ENCODE data around the gene UBR1.
"Not testable (repeated sequence)": the region's sequence is repeated elsewhere in the genome, so short reads cannot be mapped to it uniquely, and the experiment has no call there.

Gene UBR1

DNA sequence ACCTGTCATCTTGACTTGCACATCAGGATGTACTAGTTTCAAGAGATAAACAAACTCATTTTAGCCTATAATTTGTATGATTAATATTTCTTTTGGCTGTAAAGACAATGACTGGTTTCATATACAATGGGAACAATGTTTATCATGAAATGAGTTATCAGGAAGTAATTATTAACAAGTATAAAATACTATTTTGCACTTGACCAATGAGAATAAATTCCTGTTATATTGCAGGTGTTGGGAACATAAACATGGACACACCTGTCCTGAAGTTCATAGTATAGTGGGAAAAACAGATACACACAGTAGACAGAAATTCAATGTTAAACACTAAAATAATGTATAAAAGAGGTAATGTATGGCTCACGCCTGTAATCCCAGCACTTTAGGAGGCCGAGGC, 56.9 kb downstream of the UBR1 start:
- no peak for FAIRE-seq

DNA sequence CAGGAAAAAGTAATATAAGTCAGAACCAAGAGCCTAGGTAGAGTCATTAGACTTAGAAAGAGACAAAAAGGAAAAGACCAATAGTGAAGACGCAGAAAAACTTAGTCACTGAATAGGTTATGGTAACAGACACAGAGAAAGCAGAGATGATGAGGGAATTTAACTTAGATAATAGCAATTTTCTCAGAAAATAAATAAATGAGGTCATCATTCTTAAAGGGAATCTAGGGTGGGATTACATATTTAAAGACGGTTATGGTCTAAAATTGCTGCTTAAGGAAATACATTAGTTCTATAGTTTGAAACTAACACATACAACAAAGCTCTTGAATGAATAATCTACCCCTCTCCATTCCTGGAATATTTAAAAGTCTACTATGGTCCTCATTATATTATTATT, 59.4 kb downstream of the UBR1 start:
- no peak for FAIRE-seq

DNA sequence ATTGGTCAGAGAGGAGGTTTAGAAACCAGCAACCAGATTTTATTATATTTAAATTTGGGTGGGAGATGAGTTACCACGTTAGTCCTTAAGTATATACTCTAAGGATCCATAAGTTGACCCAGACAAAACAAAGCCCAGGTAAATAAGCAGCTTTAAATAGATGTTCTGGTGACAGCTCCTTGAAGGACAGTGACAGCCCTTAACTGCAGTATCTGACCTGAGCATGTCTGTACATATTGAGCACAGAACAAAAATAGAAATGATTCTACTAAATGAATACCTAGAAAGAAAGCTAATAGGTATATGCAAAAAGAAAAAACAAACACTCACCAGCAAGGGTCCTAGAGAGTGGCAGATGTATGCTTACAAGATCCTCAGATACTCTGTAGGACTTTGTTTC, 63.0 kb downstream of the UBR1 start:
- FAIRE-seq, result no peak

DNA sequence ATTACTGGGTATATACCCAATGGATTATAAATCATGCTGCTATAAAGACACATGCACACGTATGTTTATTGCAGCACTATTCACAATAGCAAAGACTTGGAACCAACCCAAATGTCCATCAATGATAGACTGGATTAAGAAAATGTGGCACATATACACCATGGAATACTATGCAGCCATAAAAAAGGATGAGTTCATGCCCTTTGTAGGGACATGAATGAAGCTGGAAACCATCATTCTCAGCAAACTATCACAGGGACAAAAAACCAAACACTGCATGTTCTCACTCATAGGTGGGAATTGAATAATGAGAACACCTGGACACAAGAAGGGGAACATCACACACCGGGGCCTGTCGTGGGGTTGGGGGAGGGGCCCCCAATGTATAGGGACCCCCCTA, 64.8 kb downstream of the UBR1 start:
- FAIRE-seq, result not testable (repeated sequence)

DNA sequence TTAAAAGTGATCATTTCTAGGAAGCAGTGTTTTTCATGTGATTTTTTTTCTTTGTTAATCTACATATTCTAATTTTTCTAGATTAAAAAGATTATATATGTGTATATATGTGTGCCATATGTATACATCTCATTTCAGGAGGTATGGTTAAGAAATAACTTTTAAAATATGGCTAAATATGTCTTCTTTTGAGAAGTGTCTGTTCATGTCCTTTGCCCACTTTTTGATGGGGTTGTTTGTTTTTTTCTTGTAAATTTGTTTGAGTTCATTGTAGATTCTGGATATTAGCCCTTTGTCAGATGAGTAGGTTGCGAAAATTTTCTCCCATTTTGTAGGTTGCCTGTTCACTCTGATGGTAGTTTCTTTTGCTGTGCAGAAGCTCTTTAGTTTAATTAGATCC, 70.6 kb downstream of the UBR1 start:
- not testable (repeated sequence) for FAIRE-seq

DNA sequence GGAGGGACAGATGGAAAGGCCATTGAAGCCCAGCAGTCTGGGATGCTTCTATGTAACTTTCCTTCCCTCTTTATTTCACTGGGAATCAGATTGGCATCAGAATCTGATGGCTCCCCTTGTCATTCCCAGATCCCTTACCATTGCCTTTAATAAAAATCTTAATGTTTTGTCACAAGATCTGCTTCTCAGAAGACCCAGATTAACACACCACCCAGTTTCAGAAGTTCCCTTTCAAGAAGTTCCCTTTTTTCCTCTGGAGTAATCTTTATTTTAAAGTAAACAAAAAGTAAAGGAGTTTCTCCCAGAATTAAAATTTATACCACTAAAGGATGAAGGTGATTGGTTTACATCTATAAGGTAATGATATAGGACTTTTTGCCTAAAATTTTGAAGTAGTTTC, 76.4 kb downstream of the UBR1 start:
- FAIRE-seq, result no peak

DNA sequence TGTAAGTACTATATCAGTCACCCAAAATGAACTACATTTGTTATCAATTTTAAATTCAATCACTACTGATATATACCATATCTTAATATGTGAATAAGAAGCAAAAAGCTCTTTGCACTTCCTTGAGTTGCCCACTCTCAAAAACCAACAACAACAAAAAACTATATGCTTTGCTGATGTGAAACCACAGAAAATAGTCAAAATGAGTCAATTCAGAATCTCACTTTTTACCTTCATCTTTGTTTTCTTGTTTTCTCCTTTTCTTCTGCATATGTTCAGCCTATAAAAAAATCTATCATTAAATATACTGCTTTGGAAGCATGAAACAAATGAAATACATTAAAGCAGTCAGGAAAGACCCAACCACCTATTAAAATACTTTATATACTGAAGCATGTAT, 80.7 kb downstream of the UBR1 start:
- FAIRE-seq, result no peak

DNA sequence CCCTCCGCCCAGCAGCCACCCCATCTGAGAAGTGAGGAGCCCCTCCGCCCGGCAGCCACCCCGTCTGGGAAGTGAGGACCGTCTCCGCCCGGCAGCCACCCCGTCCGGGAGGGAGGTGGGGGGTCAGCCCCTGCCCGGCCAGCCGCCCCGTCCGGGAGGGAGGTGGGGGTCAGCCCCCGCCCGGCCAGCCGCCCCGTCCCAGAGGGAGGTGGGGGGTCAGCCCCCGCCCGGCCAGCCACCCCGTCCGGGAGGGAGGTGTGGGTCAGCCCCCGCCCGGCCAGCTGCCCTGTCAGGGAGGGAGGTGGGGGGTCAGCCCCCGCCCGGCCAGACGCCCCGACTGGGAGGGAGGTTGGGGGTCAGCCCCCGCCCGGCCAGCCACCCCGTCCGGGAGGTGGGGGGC, 91.2 kb downstream of the UBR1 start:
- FAIRE-seq, result not testable (repeated sequence)

DNA sequence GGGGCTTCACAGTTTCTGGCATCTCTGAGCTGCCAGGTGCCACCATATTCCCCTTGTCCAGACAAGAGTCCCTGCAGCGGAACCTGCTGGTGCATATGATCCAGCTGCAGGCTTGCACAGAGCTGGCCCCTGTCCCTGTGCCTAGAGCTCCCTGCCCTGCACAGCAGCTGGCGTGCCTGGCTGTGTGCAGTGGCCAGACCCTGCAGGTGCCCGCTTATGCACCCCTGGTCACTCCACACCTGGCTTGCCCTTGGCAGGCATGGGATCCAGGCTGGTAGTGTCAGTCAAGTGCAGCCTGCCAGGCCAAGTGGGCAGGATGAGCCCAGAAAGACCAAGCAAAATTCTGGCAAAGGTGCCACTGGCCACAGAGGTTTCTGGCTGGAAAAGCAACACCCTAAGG, 96.6 kb downstream of the UBR1 start:
- FAIRE-seq, result no peak

DNA sequence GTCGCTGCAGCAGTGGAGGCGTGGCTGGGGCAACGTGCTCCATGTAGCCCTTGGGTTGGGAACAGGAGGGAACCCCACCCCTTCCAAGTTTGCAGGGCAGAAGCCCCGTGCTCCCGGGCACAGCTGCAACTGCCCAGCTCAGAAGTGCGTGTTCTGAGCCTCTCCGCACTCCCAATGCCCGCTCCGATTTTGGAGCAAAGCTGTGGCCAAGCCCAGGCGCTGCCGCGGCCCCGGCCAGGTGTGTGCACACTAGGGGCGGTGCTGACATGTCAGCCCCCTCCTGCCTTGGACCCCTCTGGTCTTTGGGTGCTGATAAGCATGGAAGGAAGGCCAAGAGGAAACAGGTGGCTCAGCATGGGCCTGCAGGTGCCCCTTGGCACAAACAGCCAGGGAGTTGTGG, 97.7 kb downstream of the UBR1 start:
- no peak for FAIRE-seq

DNA sequence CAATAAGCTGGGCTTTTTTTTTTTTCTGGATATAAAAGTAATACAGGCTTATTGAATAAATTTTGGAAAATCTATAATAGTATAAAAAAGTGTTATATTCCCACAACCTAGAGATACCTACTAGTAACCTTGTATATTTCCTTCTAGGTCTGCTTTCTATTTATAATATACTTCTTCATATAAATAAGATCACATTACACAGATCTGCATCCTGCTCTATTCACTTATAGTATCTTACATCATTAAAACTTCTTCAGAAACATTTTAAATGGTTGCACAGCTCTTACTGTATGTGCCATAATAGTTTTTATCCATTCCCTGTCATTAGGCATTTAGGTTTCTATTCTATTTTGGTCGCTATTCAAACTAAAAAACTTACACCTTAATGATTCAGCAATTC, 98.3 kb downstream of the UBR1 start:
- FAIRE-seq, result no peak

DNA sequence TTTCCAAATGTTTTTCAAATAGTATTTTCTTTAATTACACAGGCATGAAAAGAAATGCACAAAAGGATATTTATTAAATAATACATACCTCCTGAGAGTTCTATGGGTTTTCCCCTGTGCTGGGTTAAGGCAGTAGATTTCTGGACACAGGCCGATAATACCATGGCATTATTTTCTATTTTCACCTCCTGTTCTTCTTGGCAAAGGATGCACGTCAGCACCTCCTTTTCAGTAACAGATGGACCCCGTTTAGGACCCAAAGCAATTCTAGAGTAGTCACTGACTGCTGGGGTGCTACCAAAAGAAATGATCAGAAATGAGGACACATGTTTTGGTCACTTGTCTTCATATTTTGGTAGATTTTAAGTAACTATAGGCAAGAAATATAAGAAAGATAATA, 98.8 kb downstream of the UBR1 start:
- FAIRE-seq, result no peak

DNA sequence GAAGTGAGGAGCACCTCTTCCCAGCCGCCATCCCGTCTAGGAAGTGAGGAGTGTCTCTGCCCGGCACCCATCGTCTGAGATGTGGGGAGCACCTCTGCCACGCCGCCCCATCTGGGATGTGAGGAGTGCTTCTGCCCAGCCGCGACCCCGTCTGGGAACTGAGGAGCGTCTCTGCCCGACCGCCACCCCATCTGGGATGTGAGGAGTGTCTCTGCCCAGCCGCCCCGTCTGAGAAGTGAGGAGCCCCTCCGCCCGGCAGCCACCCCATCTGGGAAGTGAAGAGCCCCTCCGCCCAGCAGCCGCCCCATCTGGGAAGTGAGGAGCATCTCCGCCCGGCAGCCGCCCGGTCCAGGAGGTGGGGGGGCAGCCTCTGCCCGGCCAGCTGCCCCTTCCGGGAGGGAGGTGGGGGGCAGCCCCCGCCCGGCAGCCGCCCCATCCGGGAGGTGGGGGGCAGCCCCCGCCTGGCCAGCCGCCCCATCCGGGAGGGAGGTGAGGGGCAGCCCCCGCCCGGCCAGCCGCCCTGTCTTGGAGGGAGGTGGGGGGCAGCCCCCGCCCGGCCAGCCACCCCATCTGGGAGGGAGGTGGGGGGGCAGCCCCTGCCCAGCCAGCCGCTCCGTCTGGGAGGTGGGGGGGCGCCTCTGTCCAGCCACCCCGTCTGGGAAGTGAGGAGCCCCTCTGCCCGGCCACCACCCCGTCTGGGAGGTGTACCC, 100.8 kb downstream of the UBR1 start:
- FAIRE-seq, result not testable (repeated sequence)

DNA sequence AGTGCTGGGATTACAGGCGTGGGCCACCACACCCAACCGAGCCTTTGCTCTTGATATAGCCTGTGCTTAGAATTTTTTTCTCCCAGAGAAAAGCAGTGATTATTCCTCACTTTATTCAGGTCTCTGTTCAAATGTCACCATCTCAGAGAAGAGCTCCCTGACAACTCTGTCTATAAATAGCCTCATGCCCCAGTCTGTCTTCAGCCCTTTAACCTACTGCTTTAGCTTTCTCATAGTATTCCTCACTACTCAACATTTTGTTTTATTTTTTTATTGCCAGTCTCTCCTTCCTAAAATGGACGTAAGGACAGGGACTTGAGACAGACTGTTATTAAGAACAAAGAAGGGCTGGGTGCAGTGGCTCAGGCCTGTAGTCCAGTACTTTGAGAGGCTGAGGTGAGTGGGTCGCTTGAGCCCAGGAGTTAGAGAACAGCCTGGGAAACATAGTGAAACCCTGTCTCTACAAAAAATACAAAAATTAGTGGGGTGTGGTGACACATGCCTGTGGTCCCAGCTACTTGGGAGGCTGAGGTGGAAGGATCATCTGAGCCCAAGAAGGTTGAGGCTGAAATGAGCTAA, 106.5 kb downstream of the UBR1 start:
- FAIRE-seq, result no peak

DNA sequence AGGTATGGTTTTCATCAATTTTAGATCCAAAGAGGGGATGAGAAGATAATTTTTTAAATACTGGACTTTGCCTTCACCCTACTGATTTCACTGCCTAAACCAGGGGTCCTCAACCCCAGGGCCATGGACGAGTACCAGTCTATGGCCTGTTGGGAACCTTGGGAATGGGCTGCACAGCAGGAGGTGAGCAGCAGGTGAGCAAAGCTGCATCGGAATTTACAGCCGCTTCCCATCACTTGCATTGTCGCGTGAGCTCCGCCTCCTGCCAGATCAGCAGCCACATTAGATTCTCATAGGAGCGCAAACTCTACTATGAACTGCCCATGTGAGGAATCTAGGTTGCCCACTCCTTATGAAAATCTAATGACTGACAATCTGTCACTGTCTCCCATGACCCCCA, 109.0 kb downstream of the UBR1 start:
- no peak for FAIRE-seq

DNA sequence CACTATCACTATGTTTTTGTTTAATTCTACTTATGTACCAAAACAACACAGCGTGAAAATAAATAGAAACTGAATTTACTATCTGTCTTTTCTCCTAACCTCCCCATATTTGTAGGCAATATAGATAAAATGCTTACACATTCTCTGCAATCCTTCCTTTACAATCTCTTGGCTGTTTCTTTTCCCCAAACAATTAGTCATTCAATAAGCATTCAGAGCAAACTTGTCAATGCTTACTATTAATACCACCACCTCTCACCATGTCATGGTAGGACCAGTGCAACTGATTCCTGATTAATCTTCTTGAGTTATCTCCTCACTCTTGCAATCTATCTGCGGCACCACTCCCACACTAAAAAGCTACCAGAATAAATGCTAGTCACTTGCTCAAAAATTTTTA, 111.3 kb downstream of the UBR1 start:
- no peak for FAIRE-seq

DNA sequence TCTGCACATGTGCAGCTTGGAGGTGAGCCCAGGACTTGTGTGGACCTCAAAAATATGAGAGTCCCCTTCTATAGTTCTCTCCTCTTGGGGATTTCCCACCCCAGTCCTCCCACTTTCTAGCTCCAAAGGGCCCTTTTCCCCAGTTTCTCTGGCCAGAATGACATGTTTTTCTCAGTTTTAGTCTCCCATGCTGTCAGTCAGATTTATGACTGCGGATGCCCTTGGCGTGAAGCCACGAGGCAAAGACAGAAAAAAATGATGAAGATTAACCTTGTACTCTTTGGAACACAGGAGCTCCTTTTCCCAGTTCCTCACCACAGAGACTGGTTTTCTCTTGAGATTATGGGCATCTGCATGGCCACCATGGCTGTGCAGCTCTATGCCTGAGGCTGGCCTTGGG, 113.2 kb downstream of the UBR1 start:
- no peak for FAIRE-seq

DNA sequence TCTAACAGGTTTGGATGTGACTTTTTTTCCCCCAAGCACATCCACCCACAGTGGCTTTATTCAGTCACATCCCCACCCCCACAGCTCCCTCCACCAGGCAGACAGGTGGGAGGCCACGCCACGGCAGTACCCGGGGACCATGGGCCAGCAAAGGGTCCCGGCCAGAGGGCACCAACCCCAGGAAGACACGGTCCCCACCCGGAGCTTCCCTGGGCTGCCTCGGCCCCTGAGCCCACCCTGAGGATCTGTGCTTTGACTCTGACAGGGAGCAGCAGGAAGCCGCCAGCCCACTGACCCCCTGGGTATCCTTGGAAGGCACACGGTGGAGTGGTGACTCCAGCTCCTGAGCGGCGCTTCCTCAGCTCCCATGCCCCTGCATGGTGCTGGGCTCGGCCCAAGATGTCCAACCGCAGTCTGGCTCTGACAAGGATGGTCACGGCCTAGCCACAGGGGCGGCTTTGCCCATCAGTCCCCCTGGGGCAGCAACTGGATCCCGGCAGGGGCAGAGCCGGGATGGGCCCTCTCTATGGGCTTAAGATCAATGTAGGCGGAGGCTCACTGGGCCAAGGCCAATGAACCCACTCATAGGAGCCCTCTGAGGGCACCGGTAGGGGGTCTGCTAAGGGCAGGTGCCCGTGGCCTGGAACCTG, 119.0 kb downstream of the UBR1 start:
- no peak for FAIRE-seq

DNA sequence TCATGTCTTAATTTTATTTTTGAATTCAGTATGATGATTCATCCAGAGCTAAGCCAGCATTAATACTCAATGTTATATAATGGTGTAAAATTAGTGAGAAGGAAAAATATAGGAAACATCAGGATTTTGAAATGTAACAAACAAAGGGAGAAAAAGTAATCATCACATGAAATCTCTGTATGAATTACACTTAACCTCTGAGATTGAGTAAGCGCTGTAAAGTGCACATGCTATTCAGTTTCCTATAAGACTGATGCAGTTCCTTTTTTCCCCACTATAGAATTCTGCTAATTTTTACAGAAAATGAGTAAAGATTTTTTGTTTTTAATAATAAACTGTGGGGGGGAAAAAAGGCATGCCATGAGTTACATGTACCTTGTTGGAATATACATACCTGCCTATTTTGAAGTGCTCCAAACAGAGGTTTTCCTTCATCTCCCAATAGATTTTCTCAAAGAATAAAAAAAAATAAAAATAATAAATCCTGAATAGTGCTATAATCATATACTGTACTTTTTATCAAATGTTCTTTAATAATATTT, 121.3 kb downstream of the UBR1 start:
- FAIRE-seq, result no peak

DNA sequence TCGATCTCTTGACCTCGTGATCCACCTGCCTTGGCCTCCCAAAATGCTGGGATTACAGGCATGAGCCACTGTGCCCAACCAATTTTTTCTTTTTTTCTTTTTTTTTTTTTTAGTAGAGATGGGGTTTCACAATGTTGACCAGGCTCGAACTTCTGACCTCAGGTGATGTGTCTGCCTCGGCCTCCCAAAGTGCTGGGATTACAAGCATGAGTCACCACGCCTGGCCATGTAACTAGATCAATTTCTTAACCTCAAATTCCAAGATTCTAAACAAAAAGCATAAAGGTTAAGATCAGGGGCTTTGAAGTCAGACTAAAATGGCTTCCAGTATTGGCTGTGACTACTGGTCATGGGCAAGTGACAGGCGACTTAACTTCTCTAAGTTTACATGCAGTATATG, 126.7 kb downstream of the UBR1 start:
- not testable (repeated sequence) for FAIRE-seq

DNA sequence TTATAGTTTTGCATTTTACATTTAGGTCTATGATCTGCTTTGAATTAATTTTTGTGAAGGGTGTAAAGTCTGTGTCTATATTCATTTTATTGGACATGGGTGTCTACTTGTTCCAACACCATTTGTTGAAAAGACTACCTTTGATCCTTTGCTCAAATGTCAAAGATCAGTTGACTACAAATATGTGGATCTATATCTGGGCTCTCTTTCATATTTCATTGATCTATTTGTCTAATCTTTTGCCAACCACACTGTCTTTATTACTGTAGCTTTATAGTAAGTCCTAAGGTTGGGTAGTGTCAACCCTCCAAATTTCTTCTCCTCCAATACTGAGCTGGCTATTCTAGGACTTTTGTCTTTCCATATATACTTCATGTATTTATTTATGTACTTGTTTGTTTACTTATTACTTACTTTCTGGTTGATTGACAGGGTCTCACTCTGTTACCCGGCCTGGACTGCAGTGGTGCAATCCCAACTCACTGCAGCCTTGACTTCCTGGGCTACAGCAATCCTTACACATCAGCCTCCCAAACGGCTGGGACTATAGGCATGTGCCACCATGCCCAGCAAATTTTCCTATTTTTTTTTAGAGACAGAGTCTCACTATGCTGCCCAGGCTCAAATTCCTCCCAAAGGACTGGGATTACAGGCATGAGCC, 131.5 kb downstream of the UBR1 start:
- FAIRE-seq, result no peak

DNA sequence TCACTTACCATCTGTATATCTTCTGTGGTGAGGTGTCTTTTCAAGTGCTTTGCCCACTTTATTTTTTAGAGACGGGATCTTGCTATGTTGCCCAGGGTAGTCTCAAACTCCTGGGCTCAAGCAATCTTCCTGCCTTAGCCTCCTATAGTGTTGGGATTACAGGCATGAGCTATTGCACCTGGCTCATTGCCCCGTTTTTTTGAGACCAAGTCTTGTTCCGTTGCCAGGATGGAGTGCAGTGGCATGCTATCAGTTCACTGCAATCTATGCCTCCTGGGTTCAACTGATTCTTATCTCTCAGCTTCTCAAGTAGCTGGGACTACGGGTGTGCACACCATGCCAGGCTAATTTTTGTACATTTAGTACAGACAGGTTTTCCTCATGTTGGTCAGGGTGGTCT, 132.7 kb downstream of the UBR1 start:
- FAIRE-seq, result no peak

DNA sequence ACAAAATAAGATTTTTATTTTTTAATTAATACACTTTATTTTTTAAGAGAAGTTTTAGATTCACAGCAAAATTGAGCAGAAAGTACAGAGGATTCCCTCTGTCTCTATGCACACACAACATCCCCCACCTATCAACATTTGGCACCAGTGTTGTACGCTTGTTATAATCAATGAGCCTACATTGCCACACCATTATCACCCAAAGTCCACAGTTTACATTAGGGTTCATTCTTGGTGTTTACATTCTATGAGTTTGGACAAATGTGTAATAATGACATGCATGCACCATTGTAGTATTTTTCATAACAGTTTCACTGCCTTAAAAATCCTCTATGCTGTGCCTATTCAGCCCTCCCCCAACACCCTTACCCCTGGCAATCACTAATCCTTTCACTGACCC, 134.0 kb downstream of the UBR1 start:
- FAIRE-seq, result no peak

DNA sequence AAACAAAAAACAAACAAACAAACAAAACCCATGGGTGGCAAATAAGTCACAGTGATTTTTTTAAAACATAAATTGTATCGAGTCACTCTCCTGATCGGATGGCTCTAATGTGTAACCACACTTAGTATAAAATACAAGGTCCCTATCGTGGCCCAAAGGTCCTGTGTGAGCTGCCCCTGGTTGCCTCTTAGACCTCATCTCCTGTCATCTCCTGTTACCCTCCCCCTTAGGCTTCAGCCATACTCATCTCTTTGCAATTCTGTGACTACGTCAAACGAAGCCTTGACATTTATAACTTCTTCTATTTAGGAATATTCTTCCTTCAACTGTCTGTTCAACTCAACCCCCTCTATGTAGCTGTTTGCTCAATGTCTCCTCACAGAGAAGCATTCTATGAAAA, 141.4 kb downstream of the UBR1 start:
- FAIRE-seq, result no peak

Measured in G401.6 (cell line).